ENCODE data around the gene LRMDA.

- TF ChIP-seq EZH2 (IDR thresholded peaks at IDR 0.05; ENCODE audit: low read length) = no peak
- TF ChIP-seq CTCF (optimal IDR thresholded peaks at IDR 0.05 in 1 of 3, IDR thresholded peaks at IDR 0.05 in 1 of 3, conservative IDR thresholded peaks at IDR 0.05 in 1 of 3; ENCODE audit: extremely low read depth in 1 of 3, insufficient read depth in 2 of 3, low read length in 3 of 3) = no peak
Observed at GRCh38 chr10:75499556-75500160, 68.2 kb downstream of the LRMDA start.

All from keratinocyte (primary cell).